ENCODE results near the gene SLC1A2.

GRCh38 chr11:35436581-35437250 lies 17.4 kb upstream of the SLC1A2 start:
- TF ChIP-seq CTCF (IDR thresholded peaks at IDR 0.05) (no peak), POLR2A (IDR thresholded peaks at IDR 0.05) (no peak)

All from thyroid gland (tissue), 4 donors.